Measurements from ENCODE around the gene NFIA.
A peak's percentile ranks its signal among the peaks of the same experiment; 100 is the strongest.

Gene NFIA

DNA sequence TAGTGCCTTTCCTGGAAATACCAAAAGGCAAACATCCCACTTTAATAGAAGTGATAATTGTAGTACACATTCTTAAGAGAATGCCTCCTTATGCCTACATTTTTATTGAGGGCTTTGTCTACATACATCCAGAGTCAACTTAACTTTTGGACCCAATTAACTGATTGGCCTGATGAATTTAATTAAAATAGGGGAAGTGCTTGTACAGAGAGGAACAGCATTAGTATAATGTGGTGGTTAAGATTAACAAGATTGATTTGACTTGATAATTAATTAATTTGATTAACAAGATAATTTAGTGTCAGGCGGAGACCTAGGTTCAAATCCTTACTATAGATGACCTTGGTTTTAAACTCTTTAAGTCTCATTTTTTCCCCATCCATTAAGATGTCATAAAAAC lies 111.4 kb downstream of the NFIA start:
- TF ChIP-seq, protein P1, sequence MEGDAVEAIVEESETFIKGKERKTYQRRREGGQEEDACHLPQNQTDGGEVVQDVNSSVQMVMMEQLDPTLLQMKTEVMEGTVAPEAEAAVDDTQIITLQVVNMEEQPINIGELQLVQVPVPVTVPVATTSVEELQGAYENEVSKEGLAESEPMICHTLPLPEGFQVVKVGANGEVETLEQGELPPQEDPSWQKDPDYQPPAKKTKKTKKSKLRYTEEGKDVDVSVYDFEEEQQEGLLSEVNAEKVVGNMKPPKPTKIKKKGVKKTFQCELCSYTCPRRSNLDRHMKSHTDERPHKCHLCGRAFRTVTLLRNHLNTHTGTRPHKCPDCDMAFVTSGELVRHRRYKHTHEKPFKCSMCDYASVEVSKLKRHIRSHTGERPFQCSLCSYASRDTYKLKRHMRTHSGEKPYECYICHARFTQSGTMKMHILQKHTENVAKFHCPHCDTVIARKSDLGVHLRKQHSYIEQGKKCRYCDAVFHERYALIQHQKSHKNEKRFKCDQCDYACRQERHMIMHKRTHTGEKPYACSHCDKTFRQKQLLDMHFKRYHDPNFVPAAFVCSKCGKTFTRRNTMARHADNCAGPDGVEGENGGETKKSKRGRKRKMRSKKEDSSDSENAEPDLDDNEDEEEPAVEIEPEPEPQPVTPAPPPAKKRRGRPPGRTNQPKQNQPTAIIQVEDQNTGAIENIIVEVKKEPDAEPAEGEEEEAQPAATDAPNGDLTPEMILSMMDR (IDR thresholded peaks at IDR 0.05; ENCODE audit: low read depth, low read length, missing control alignments), result no peak
- H3K4me3 ChIP-seq (replicated peaks; ENCODE audit: low read depth, low read length), result no peak overlapping the region
- DNase-seq (ENCODE audit: extremely low read depth, low read depth), result no peak

DNA sequence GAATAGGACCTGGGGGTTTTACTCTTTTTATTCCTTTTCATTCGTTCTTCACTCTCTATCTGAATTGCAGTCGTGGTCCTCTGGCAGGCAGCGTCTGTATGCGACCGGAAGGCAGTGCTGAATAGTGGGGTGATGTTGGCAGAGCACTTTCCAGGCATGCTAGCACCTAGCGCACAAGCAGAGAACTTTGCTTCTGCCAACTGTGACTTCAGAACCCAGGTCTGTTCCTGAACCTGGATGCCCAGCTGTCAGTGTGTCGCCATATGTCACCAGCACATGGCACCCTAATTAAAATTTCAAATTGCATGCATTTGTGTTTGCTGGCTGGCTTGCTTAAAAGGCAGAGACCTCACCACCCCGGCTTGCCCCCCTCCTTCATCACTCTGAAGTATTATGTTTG lies 116.2 kb downstream of the NFIA start:
- no peak for DNase-seq (ENCODE audit: extremely low read depth, low read depth)
- TF ChIP-seq, protein P1 (IDR thresholded peaks at IDR 0.05; ENCODE audit: low read depth, low read length, missing control alignments), result no peak
- H3K4me3 ChIP-seq (replicated peaks; ENCODE audit: low read depth, low read length), result no peak overlapping the region

DNA sequence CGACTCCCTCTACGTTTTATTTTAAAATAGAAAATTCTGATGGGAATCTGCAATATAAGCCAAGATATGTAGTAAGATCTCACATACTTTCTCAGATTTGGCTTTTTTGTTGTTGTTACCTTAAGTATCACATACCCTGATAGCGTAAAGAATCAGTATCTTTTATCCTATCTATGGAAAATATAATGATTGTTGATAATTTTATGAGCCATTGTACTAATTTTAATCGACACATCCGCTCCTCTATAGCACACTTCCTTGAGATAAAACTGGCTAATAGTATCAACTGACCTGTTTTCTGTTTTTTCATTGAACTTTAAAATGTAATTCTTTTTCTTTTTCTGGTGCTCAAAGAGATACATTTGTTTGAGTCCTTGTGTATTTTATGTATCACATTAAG lies 118.7 kb downstream of the NFIA start:
- TF ChIP-seq, protein P1 (IDR thresholded peaks at IDR 0.05; ENCODE audit: low read depth, low read length, missing control alignments), result no peak
- H3K4me3 ChIP-seq (replicated peaks; ENCODE audit: low read depth, low read length), result no peak overlapping the region
- DNase-seq (ENCODE audit: extremely low read depth, low read depth), result no peak

DNA sequence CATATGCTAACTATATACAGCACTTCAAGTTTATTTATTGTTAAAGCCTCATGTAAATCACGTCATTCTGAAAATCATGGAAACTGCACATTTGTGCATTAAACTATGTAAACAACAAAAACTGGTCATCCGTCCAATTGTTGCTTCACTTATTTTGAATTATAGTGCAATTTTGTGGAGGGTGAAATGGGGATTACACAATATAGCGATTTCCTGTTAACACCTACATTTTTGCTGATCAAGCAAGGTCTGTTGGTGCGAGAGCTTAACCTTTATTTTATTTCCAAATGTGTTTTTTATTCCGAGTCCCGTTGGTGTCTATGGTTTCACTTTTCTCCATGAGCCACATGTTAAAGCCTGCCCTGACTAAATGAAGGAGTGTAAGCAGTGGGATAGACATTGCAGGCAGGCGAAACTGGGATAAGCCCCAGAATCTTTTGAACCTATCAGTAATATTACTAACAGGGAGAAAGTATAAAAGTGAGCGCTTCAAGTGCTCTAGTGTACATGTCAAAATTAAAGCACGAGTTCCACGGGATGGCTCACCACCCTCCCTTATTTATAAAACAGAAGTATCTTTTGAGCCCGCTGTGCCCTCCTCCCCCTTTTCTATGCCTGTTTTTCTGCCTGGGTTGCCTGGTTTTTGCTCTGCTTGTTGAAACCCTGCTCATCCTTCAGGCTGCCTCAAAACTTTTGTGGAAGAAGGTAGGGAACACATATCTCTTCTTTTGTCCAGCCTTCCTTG lies 120.7 kb downstream of the NFIA start:
- TF ChIP-seq, protein P1 (IDR thresholded peaks at IDR 0.05; ENCODE audit: low read depth, low read length, missing control alignments), result no peak
- no peak for DNase-seq (ENCODE audit: extremely low read depth, low read depth)
- H3K4me3 ChIP-seq (replicated peaks; ENCODE audit: low read depth, low read length), result peak overlapping the region; percentile 12

DNA sequence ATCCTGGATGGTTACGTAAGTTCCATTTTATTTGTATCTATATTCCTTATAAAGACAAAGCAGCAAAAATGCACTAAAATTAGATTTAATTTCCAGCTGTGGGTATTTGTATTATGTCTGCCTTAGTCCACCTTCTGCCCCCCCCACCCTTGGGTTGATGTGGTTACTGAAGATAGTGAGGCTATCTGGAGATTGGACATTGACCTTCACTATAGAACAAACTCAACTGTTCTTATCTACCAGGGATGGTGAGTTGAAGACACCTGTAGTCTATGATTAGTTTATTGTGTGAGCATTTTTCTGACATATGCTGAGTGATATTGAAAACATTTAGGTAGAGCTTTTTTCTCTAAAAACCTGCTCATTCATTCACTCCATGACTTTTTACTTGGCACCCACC lies 122.2 kb downstream of the NFIA start:
- TF ChIP-seq, protein P1 (IDR thresholded peaks at IDR 0.05; ENCODE audit: low read depth, low read length, missing control alignments), result no peak
- no peak overlapping the region for H3K4me3 ChIP-seq (replicated peaks; ENCODE audit: low read depth, low read length)
- DNase-seq (ENCODE audit: extremely low read depth, low read depth), result no peak

DNA sequence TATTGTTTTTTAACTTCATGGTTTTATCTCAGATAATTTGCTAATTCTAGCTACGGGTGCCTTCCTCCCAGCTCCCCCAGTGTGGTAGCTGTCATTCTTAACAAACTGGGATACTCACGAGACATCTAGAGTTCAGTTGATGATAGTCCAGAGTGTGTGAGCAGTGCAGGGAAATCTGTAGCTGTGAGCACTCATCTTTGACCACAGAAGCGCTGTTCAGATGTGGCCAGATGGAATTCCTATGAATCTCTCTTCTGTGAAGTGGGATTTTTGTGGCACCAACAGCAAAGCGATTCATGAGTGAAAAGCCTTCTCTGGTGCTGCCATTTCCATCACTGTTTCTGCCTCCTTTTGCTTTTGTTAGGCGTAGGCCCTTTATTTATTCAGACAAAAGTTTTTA lies 125.1 kb downstream of the NFIA start:
- TF ChIP-seq, protein P1 (IDR thresholded peaks at IDR 0.05; ENCODE audit: low read depth, low read length, missing control alignments), result no peak
- no peak overlapping the region for H3K4me3 ChIP-seq (replicated peaks; ENCODE audit: low read depth, low read length)
- no peak for DNase-seq (ENCODE audit: extremely low read depth, low read depth)

DNA sequence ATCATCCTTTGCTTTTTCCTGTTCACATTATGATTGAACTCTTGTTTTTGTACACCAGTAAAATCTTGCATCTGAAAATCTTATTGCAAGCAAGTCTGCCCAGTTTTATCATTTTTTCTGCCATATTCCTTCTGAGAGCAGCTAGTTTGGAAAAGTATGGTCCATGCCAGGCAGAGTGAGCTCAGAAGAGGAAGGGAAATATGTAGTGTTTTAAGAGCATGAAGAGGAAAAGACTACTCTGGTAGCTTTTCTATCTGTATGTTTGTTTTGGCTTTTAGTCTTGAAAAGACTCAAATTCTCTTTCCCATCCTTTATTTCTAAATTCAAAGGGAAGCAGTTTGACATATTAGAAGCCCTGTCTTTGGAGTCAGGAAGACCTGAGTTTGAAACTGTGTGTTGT lies 125.8 kb downstream of the NFIA start:
- H3K4me3 ChIP-seq (replicated peaks; ENCODE audit: low read depth, low read length), result no peak overlapping the region
- DNase-seq (ENCODE audit: extremely low read depth, low read depth), result no peak
- TF ChIP-seq, protein P1 (IDR thresholded peaks at IDR 0.05; ENCODE audit: low read depth, low read length, missing control alignments), result no peak
